G401 (cell line): ENCODE measurements around the gene GABBR2. TPM values are rescaled to one million over a fixed set of nuclear protein-coding genes. Genes with fewer than 3 reads are reported as not detected.
"Not testable (repeated sequence)": the region's sequence is repeated elsewhere in the genome, so short reads cannot be mapped to it uniquely, and the experiment has no call there.

Experiments used
- DNase-seq: peaks from one replicate; pipeline ENCODE4 v3.0.0-alpha.2; 2015; ENCODE audit warnings: low spot score
- in situ Hi-C: cut with HindIII; loops from 2 replicates; pipeline ENCODE4 v1.10.0; 2016; ENCODE audit warnings: low sequenced_read_pairs, mixed read lengths
- total RNA-seq: library from RNA; depleted of rRNA; stranded (reverse); fragments of >200 nt; shearing (Covaris generic); gene quantifications from 2 replicates; pipeline ENCODE4 v1.2.3, GENCODE V29; 2014

GABBR2 gene
- total RNA-seq, 1 experiment from 2014 or later, result not detected

DNA sequence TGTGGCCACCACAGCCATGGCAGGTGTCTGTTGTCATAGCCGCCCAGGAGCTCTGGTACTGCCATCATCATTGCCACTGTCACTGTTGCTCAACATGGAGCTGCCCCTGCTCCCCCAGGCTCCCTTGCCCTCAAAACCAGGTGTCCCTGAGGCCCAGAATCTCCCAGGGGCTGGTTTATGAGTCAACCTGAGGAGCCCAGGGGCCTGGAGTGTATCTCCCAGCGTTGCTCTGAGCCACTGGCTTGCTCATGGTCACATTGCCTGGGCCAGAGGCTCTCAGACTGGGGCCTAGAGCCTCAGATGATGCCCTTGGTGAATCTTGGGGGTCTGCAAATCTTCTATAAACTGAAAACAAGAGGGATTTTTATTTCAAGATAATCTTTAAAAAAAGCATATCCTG is 428.6 kb downstream of the GABBR2 start:
- no peak for DNase-seq
- in situ Hi-C loops, result no loop called here

GRCh38 chr9:98276907-98277469 is 431.7 kb downstream of the GABBR2 start:
- in situ Hi-C loops, result no loop called here

GRCh38 chr9:98275159-98275558 is 433.6 kb downstream of the GABBR2 start:
- DNase-seq, result no peak
- in situ Hi-C loops, result no loop called here

More at GRCh38 chr9:98276907-98277469, 431.7 kb downstream of the GABBR2 start:
- no peak for DNase-seq

DNA sequence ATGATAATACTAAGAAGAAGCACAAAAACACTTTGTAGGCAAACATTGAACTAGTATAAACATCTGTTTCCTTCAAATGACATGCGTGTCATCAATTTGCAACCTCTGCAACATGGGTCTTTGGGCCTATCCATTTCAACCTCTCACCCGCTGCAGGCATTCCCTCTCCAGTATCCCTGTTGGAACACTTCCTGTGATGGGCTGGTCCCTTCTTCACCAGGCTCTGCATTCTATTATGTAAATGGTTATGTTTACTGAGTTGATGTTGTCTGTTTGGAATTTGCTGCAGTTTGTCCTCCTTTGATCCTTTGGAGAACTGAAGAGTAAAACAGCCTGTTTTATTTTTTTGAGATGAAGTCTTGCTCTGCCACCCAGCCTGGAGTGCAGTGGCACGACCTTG is 436.7 kb downstream of the GABBR2 start:
- no peak for DNase-seq
- in situ Hi-C loops, result no loop called here

DNA sequence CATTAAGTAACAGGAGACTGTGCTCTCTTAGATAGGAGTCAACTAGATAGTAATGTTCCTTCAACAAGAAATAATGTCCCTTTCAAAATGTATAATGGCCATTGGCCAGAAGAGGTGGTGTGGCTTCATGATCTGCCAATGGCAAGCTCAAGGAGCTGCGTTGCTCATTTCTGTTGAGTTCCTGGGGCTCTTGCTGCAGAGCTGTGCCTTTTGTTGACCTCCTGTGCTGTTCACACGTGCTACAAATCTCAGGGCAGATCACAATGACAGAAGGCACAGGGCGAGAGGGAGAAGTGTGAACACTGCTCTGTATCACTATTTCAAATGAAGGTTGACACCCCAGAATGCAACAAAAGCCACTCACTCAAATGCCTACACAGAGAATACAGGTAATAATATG is 437.3 kb downstream of the GABBR2 start:
- in situ Hi-C loops, result no loop called here
- DNase-seq, result no peak

DNA sequence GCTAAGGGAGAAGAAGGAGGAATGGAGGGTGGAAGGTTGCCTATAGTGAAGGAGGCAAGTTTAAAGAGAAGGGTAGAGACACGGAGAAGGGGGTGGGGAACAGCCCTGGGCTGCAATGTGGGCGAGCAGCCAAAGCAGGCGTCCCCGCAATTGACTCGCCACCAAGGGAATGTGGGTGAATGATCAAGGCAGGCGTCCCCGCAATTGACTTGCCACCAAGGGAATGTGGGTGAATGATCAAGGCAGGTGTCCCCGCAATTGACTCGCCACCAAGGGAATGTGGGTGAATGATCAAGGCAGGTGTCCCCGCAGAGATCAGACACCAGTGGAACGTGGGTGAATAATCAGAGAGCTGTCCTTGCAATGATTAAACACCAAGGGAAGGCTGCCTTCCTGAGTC is 438.5 kb downstream of the GABBR2 start:
- in situ Hi-C loops, DNase-seq: not testable (repeated sequence)

DNA sequence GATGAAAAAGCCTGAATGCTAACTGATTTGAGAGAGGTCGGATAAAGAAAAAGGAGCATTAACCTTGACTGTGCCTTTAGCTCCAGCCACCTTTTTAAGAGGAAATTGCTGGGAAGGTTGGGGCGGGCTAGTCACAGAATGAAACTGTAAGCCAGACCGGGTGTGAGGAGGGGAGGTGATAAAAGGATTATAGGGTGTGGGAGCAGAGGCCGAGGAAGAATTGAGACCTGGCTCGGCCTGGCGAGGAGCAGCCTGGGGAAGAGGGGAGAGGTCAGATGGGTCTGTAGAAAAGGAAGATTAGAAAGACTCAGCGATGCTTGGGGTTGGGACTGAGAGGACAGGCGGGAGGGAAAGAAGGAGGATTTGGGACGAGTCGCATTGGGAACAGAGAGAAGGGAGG is 439.1 kb downstream of the GABBR2 start:
- DNase-seq, in situ Hi-C loops: not testable (repeated sequence)

DNA sequence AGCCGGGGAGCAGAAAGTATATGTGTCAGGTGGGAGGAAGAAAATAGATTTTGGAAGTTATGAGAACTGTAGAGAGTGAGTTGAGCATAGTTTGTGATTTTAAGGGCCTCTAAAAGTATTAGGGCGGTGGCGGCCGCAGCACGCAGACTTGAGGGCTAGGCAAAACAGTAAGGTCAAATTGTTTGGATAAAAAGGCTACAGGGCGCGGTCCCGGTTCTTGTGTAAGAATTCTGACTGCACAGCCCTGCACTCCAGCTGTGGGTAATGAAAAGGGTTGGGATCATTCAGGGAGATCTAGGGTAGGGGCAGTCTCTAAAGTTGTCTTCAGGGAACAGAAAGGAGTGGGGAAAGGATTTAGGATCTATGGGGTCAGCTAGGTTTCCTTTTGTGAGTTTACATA is 441.2 kb downstream of the GABBR2 start:
- in situ Hi-C loops, DNase-seq: not testable (repeated sequence)

- DNase-seq, result no peak
- in situ Hi-C loops, result no loop called here
Observed at GRCh38 chr9:98264516-98264915, 444.2 kb downstream of the GABBR2 start.

DNA sequence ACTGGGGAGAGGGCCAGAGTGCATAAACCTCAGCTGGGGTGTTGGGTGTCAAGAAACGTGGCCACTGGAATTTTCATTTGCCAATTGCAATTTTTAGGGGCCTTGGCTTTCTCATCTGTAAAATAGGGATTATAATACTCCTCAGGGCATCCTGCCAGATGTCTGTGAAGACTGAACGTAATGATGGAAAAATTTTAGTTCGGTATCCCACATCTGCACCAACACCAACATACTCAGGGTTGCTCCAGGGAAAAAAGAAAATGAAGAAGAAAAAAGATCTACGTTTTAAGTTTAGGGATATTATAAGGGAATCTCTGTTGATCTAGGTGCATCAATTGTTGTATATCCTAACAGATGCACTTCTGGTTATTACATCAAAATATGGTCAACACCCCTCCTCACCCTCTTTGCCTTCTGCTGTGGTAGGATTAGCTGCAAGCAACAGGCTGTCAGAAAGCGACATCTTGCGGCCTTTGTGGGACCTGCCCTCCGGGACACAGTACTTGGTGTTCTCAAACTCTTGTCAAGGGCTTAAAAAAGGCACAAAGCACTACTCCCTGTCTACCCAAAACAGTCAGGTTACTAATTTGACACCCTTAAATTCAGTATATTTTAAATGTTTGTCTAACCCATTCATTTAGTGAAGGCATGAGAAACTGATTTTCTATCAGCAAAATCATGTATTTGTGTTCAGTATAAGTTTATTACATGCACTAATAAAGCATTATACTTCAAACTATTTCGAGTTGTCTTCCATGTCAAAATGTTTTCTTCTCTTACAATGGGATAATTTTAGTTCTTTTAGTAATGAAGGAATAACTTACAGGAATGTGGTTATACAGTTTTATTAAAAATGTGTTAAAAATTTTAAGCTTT is 445.0 kb downstream of the GABBR2 start:
- peak; percentile 83 for DNase-seq
- in situ Hi-C loops, result no loop called here

- DNase-seq, result no peak
- in situ Hi-C loops, result no loop called here
Observed at GRCh38 chr9:98263080-98263479, 445.7 kb downstream of the GABBR2 start.

GRCh38 chr9:98262056-98262455 is 446.7 kb downstream of the GABBR2 start:
- in situ Hi-C loops, result no loop called here

DNA sequence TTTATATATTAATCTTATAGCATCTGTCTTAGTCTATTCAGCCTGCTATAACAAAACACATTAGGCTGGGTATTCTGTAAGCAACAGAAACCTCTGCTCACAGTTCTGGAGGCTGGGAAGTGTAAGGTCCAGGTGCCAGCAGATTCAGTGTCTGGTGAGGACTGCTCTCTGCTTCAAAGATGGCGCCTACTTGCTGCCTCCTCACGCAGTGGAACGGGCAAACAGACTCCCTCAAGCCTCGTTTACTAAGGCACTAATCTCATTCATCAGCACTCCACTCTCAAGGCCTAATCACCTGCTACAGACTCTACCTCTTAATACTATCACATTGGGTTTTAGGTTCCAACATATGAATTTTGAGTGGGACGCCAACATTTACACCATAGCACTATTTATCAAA is 448.1 kb downstream of the GABBR2 start:
- DNase-seq, result no peak
- in situ Hi-C loops, result no loop called here

More at GRCh38 chr9:98262056-98262455, 446.7 kb downstream of the GABBR2 start:
- DNase-seq, result no peak

DNA sequence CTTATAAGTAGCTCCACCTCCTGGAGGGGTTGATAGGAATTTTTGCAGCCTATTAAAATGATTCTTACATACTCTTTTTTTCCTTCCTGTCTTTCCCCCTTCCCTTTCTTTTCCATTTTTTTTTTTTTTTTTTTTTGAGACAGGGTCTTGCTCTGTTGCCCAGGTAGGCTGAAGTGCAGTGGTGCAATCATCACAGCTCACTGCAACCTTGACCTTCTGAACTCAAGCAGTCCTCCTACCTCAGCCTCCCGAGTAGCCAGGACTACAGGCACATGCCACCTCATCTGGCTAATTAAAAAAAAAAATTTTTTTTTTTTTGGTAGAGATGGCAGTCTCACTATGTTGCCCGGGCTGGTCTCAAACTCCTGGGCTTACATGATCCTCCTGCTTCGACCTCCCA is 448.9 kb downstream of the GABBR2 start:
- DNase-seq, result no peak
- in situ Hi-C loops, result no loop called here

- in situ Hi-C loops, result no loop called here
- DNase-seq, result peak; percentile 37
Observed at GRCh38 chr9:98256756-98257155, 452.0 kb downstream of the GABBR2 start.

- in situ Hi-C loops, result no loop called here
- peak; percentile 91 for DNase-seq
Observed at GRCh38 chr9:98255578-98256296, 453.0 kb downstream of the GABBR2 start, which contains the start of gene TBC1D2. TSS of gene TBC1D2 (minus strand) at chr9:98255649. CDS start at chr9:98255541, 108 bp downstream.

GRCh38 chr9:98255061-98255577 is 453.6 kb downstream of the GABBR2 start:
- in situ Hi-C loops, result no loop called here
- DNase-seq, result peak; percentile 42

- in situ Hi-C loops, result no loop called here
- peak; percentile 17 for DNase-seq
Observed at GRCh38 chr9:98254228-98255060, 454.3 kb downstream of the GABBR2 start.

- DNase-seq, result peak; percentile 13
- in situ Hi-C loops, result no loop called here
Observed at GRCh38 chr9:98253565-98253964, 455.2 kb downstream of the GABBR2 start.
